Right atrium auricular region (tissue), 2 donors: ENCODE data around the gene GOLGA8B. TPM values are rescaled to one million over a fixed set of nuclear protein-coding genes. Genes with fewer than 3 reads are reported as not detected.

ENCODE experiments used
- total RNA-seq, 2 donors: library from RNA; depleted of rRNA; stranded (reverse); fragments of >200 nt; gene quantifications; one replicate each; pipeline ENCODE4 v1.1.0, GENCODE V29; 2016

The GOLGA8B gene
- total RNA-seq, 2 donors from 2014 or later = 10.3 to 24.6 TPM

Other genes with a start within 250 kb of the GOLGA8B start
- gene SLC12A6, start 245.9 kb downstream of the GOLGA8B start, total RNA-seq = 10 to 100 TPM; 21.1 to 21.6 TPM
- 100 to 1,000 TPM; 115 to 120 TPM for gene NOP10, start 240.5 kb downstream of the GOLGA8B start, total RNA-seq
- not detected for gene NUTM1, start 240.3 kb downstream of the GOLGA8B start, total RNA-seq
- 10 to 100 TPM in 1 of 2 donors, 1 to 10 TPM in 1; 9.2 to 17.5 TPM for gene LPCAT4, start 216.5 kb downstream of the GOLGA8B start, total RNA-seq
- gene GOLGA8A, start 145.8 kb downstream of the GOLGA8B start, total RNA-seq = 1 to 10 TPM; 5.7 to 5.9 TPM
- gene GJD2, start 171.3 kb upstream of the GOLGA8B start, total RNA-seq = 10 to 100 TPM; 13.6 to 42.3 TPM
- over 10,000 TPM in 1 of 2 donors, 1,000 to 10,000 TPM in 1; 8,662 to 10,302 TPM for gene ACTC1, start 211.9 kb upstream of the GOLGA8B start, total RNA-seq